HUES48 (cell line): ENCODE data around the gene ALG11.

Source experiments
- H3K27ac ChIP-seq: one replicate; pipeline ENCODE4 v1.7.0; 2013; ENCODE audit warnings: low read depth, low read length, inconsistent platforms
- H3K27me3 ChIP-seq: 2 replicates; pipeline ENCODE4 v1.6.1; 2013; ENCODE audit warnings: mild to moderate bottlenecking, low read length; ENCODE audit not compliant: control insufficient read depth, insufficient read depth
- H3K36me3 ChIP-seq: 2 replicates; pipeline ENCODE4 v1.6.1; 2013; ENCODE audit warnings: low read length; ENCODE audit not compliant: control insufficient read depth, insufficient read depth
- H3K4me1 ChIP-seq: 2 replicates; pipeline ENCODE4 v1.6.1; 2013; ENCODE audit warnings: mild to moderate bottlenecking, low read length; ENCODE audit not compliant: control insufficient read depth, insufficient read depth
- H3K4me3 ChIP-seq: 2 replicates; pipeline ENCODE4 v1.5.1; 2013; ENCODE audit warnings: mild to moderate bottlenecking, low read depth, low read length
- H3K9ac ChIP-seq: 2 replicates; pipeline ENCODE4 v1.6.1; 2013; ENCODE audit warnings: mild to moderate bottlenecking, low read depth, low read length, moderate library complexity
- H3K9me3 ChIP-seq: 2 replicates; pipeline ENCODE4 v1.6.1; 2013; ENCODE audit warnings: low read length; ENCODE audit not compliant: control insufficient read depth, insufficient read depth

Gene ALG11, protein sequence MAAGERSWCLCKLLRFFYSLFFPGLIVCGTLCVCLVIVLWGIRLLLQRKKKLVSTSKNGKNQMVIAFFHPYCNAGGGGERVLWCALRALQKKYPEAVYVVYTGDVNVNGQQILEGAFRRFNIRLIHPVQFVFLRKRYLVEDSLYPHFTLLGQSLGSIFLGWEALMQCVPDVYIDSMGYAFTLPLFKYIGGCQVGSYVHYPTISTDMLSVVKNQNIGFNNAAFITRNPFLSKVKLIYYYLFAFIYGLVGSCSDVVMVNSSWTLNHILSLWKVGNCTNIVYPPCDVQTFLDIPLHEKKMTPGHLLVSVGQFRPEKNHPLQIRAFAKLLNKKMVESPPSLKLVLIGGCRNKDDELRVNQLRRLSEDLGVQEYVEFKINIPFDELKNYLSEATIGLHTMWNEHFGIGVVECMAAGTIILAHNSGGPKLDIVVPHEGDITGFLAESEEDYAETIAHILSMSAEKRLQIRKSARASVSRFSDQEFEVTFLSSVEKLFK

GRCh38 chr13:52011632-52012511 is at the start of gene ALG11:
ALG11 (plus strand) TSS chr13:52012398; CDS start chr13:52012419, 21 bp downstream.
- Histone ChIP-seq H3K4me3 (peak within 1 kb of the TSS; percentile 82), H3K4me1 (peaks cover 5% of the 10 kb centered on the region), H3K27ac (peak within 1 kb of the TSS; percentile 72), H3K36me3 (no peaks in the 10 kb centered on the region; the same call in 1 of the 2 replicates), H3K9me3 (no peaks in the 10 kb centered on the region), H3K27me3 (peaks cover 18% of the 10 kb centered on the region), H3K9ac (peak within 1 kb of the TSS; percentile 69)

- Histone ChIP-seq H3K4me1 (no peaks in the 10 kb centered on the region), H3K27me3 (no peaks in the 10 kb centered on the region), H3K9me3 (no peaks in the 10 kb centered on the region), H3K36me3 (no peaks in the 10 kb centered on the region), H3K27ac (no peak overlapping the region), H3K9ac (no peak overlapping the region), H3K4me3 (no peak overlapping the region)
Observed at GRCh38 chr13:51966186-51966585, 46.0 kb upstream of the ALG11 start.

DNA sequence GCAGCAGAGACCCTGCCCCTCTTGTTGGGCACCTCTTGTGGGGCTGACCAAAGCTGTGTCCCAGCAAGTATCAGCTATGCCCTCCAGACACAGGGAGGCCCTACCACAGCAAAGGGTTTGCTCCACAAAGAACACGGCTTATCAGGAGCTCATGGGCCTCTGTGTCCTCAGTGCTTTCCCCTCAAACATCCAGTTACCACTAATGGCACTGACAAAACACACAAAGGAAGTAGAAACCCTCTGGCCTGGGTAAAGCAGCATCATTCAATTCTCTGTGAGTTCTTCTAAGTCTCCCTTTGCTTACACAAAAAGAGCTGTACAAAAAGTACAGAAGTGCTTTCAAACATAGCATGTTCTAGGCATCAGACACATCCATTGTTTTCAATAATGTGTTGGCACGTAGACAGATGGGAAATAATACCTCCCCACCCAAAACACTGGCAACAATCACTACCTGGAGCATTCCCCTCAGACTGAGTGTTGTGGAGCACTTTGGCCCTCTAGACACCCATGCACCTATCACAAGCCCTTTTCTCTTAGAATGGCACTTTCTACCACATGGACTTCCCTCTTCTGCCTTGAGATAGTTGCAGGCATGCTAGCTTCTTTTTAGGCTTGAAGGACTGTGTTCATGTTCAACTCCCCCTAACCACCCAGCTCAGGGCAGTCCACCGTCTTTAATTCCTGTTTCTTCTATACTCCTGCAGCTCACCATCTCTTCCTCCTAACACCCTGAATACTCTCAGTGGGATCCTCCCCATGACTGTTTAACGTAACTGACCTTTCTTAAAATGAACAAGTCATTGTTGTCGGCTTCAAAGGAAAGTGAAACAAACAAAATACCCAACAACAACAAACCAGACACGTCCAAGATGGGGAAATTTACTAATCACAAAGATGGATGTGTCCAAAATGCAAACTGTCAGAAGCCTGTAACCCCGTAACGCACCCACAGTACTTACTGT is 44.4 kb upstream of the ALG11 start:
- Histone ChIP-seq H3K9ac (no peak overlapping the region), H3K36me3 (no peaks in the 10 kb centered on the region), H3K27ac (no peak overlapping the region), H3K27me3 (no peaks in the 10 kb centered on the region), H3K9me3 (no peaks in the 10 kb centered on the region), H3K4me1 (no peaks in the 10 kb centered on the region), H3K4me3 (no peak overlapping the region)

DNA sequence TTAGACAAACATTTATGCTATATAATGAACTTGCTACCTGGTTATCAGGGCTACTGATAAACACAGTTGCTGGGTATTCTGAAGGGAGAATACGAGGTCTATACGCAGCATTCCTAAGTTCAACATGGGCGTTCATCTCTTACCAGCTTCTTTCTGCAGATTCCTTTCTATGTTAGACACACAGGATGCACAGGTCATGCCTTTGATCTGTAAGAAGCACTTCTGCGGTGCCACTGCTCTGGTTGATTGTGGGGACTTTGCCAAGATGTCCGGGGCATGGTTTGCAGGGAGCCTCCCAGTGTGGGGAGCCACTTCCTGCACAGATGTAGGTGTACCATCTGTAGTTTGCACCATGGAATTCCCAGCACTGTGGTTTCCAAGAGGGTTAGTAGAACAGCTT is 41.8 kb upstream of the ALG11 start:
- Histone ChIP-seq H3K9ac (no peak overlapping the region), H3K27me3 (no peaks in the 10 kb centered on the region), H3K27ac (no peak overlapping the region), H3K9me3 (no peaks in the 10 kb centered on the region), H3K4me1 (no peaks in the 10 kb centered on the region), H3K36me3 (no peaks in the 10 kb centered on the region), H3K4me3 (no peak overlapping the region)

GRCh38 chr13:51971520-51972426 is 40.4 kb upstream of the ALG11 start:
- Histone ChIP-seq H3K27ac (no peak overlapping the region), H3K36me3 (no peaks in the 10 kb centered on the region)

DNA sequence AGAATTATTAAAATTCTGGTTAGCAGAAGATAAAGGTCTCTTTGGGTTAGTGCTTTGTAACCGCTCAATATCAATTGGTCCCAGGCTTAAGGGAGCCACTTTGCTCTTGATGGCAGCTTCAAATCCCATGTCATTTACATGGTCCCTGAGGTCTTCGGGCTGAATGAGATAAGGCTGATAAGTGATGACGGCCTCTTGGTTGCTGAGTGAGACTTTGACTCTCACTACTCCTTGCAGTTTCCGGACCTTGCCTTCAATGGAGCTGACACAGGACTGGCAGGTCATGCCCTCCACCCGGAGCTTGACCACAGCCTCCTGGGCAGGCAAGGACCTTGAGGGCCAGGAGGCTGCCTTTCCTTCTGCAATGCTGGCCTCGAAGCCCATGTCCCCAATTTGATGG is 37.7 kb upstream of the ALG11 start:
- H3K4me3 ChIP-seq = no peak overlapping the region
- no peaks in the 10 kb centered on the region for H3K36me3 ChIP-seq
- no peak overlapping the region for H3K27ac ChIP-seq
- H3K4me1 ChIP-seq = no peaks in the 10 kb centered on the region
- no peaks in the 10 kb centered on the region for H3K9me3 ChIP-seq
- no peaks in the 10 kb centered on the region for H3K27me3 ChIP-seq
- no peak overlapping the region for H3K9ac ChIP-seq

More at GRCh38 chr13:51971520-51972426, 40.4 kb upstream of the ALG11 start:
- H3K27me3 ChIP-seq = no peaks in the 10 kb centered on the region
- H3K9ac ChIP-seq = no peak overlapping the region
- no peaks in the 10 kb centered on the region for H3K9me3 ChIP-seq
- no peaks in the 10 kb centered on the region for H3K4me1 ChIP-seq
- H3K4me3 ChIP-seq = no peak overlapping the region

DNA sequence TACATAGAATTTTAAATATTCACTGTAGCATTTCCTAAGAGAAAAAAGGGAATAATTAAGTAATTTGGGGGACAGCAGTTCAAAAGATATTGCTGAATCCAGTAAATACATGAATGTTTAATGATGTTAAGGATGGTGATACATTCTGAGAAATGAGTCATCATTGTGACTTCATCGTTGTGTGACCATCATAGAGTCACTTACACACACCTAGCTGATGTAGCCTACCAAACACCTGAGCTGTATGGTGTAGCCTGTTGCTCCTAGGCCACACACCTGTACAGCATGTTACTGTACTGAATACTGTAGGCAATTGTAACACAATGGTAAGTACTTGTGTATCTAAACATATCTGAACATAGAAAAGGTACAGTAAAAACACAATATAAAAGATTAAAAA is 35.8 kb upstream of the ALG11 start:
- Histone ChIP-seq H3K4me3 (no peak overlapping the region), H3K27me3 (no peaks in the 10 kb centered on the region), H3K9me3 (no peaks in the 10 kb centered on the region), H3K9ac (no peak overlapping the region), H3K36me3 (no peaks in the 10 kb centered on the region), H3K4me1 (peaks cover 4% of the 10 kb centered on the region; the same call in 1 of the 2 replicates), H3K27ac (no peak overlapping the region)

GRCh38 chr13:51976890-51977289 is 35.3 kb upstream of the ALG11 start:
- no peaks in the 10 kb centered on the region for H3K36me3 ChIP-seq
- no peak overlapping the region for H3K4me3 ChIP-seq
- no peaks in the 10 kb centered on the region for H3K9me3 ChIP-seq
- peaks cover 4% of the 10 kb centered on the region; the same call in 1 of the 2 replicates for H3K4me1 ChIP-seq
- H3K27me3 ChIP-seq = no peaks in the 10 kb centered on the region
- H3K27ac ChIP-seq = no peak overlapping the region
- no peak overlapping the region for H3K9ac ChIP-seq

DNA sequence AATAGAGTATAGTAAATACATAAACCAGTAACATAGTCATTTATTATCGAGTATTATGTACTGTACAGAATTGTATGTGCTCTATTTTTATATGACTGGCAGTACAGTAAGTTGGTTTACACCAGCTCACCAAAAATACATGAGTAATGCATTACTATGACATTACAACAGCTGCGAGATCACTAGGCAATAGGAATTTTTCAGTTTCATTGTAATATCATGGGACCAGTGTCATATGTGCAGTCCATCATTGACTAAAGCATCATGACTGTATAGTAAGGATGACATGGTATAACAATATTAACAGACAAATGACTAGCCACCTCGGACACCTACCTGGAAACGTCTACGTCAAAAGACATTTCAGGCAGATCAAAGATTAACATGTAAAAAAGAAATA is 34.6 kb upstream of the ALG11 start:
- Histone ChIP-seq H3K9me3 (no peaks in the 10 kb centered on the region), H3K9ac (no peak overlapping the region), H3K4me1 (peaks cover 4% of the 10 kb centered on the region; the same call in 1 of the 2 replicates), H3K27ac (no peak overlapping the region), H3K4me3 (no peak overlapping the region), H3K27me3 (no peaks in the 10 kb centered on the region), H3K36me3 (no peaks in the 10 kb centered on the region)
